ENCODE results near the gene KAZN.

DNA sequence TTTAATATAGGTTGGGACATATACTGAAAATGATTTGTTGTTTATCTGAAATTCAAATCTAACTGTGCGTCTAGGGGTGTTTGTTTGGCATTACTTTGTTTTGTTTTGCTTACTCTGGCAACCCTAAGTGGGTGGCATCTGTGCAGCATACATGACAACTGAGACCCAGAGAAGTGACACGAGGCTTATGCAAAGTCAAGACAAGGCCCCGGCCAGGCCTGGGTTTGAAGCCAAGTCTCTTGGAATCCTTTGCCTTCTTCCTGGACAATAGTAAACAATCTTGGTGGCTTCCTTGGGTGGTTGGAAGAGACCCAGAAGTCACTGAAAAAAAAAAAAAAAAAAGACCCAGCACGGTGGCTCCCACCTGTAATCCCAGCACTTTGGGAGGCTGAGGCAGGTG lies 357.5 kb downstream of the KAZN start:
- TF ChIP-seq, protein P1, sequence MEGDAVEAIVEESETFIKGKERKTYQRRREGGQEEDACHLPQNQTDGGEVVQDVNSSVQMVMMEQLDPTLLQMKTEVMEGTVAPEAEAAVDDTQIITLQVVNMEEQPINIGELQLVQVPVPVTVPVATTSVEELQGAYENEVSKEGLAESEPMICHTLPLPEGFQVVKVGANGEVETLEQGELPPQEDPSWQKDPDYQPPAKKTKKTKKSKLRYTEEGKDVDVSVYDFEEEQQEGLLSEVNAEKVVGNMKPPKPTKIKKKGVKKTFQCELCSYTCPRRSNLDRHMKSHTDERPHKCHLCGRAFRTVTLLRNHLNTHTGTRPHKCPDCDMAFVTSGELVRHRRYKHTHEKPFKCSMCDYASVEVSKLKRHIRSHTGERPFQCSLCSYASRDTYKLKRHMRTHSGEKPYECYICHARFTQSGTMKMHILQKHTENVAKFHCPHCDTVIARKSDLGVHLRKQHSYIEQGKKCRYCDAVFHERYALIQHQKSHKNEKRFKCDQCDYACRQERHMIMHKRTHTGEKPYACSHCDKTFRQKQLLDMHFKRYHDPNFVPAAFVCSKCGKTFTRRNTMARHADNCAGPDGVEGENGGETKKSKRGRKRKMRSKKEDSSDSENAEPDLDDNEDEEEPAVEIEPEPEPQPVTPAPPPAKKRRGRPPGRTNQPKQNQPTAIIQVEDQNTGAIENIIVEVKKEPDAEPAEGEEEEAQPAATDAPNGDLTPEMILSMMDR (IDR thresholded peaks at IDR 0.05 in 8 of 11, conservative IDR thresholded peaks at IDR 0.05 in 3 of 11) = no peak
- TF ChIP-seq POLR2AphosphoS5 (IDR thresholded peaks at IDR 0.05) (no peak), POLR2A (IDR thresholded peaks at IDR 0.05) (no peak)
